ENCODE measurements around the gene LRCOL1.

The LRCOL1 gene

GRCh38 chr12:132610051-132610759 lies at the start of gene LRCOL1:
LRCOL1 (minus strand) TSS chr12:132610582; CDS start chr12:132606251, 4,331 bp downstream.
- DNase-seq (ENCODE audit: low read depth in 2 of 3, low spot score in 2 of 3) = no peak

- DNase-seq (ENCODE audit: low read depth in 2 of 3, low spot score in 2 of 3) = no peak
Measured at GRCh38 chr12:132660052-132660451, 49.7 kb upstream of the LRCOL1 start.

- DNase-seq (ENCODE audit: low read depth in 2 of 3, low spot score in 2 of 3) = no peak
Measured at GRCh38 chr12:132659146-132659545, 48.8 kb upstream of the LRCOL1 start.

GRCh38 chr12:132658149-132658894 lies 47.9 kb upstream of the LRCOL1 start:
- DNase-seq (ENCODE audit: low read depth in 2 of 3, low spot score in 2 of 3) = no peak

GRCh38 chr12:132657004-132657727 lies 46.8 kb upstream of the LRCOL1 start:
- DNase-seq (ENCODE audit: low read depth in 2 of 3, low spot score in 2 of 3) = no peak

GRCh38 chr12:132653567-132654290 lies 43.3 kb upstream of the LRCOL1 start:
- no peak for DNase-seq (ENCODE audit: low read depth in 2 of 3, low spot score in 2 of 3)

GRCh38 chr12:132651444-132652100 lies 41.2 kb upstream of the LRCOL1 start:
- DNase-seq (ENCODE audit: low read depth in 2 of 3, low spot score in 2 of 3) = no peak

- no peak for DNase-seq (ENCODE audit: low read depth in 2 of 3, low spot score in 2 of 3)
Measured at GRCh38 chr12:132649226-132649945, 39.0 kb upstream of the LRCOL1 start.

GRCh38 chr12:132648616-132649225 lies 38.3 kb upstream of the LRCOL1 start:
- DNase-seq (ENCODE audit: low read depth in 2 of 3, low spot score in 2 of 3) = no peak

- no peak for DNase-seq (ENCODE audit: low read depth in 2 of 3, low spot score in 2 of 3)
Measured at GRCh38 chr12:132647858-132648257, 37.5 kb upstream of the LRCOL1 start.

- no peak for DNase-seq (ENCODE audit: low read depth in 2 of 3, low spot score in 2 of 3)
Measured at GRCh38 chr12:132646850-132647249, 36.5 kb upstream of the LRCOL1 start.

GRCh38 chr12:132642846-132643835 lies 32.8 kb upstream of the LRCOL1 start:
- DNase-seq (ENCODE audit: low read depth in 2 of 3, low spot score in 2 of 3) = no peak

GRCh38 chr12:132641811-132642650 lies 31.6 kb upstream of the LRCOL1 start:
- no peak for DNase-seq (ENCODE audit: low read depth in 2 of 3, low spot score in 2 of 3)

- DNase-seq (ENCODE audit: low read depth in 2 of 3, low spot score in 2 of 3) = no peak
Measured at GRCh38 chr12:132640936-132641335, 30.6 kb upstream of the LRCOL1 start.

GRCh38 chr12:132639956-132640520 lies 29.7 kb upstream of the LRCOL1 start:
- no peak for DNase-seq (ENCODE audit: low read depth in 2 of 3, low spot score in 2 of 3)

- DNase-seq (ENCODE audit: low read depth in 2 of 3, low spot score in 2 of 3) = no peak
Measured at GRCh38 chr12:132638541-132639408, 28.4 kb upstream of the LRCOL1 start.

Measured in activated CD8-positive, alpha-beta memory T cell treated with anti-CD3 and anti-CD28 coated beads for 48 hours (primary cell).